ENCODE measurements around the gene TRAPPC3.

- TF ChIP-seq CTCF (tag by site-specific recombination; IDR thresholded peaks at IDR 0.05) (no peak), ZNF274 (IDR thresholded peaks at IDR 0.05; ENCODE audit: low read length) (no peak), ZNF274 (tag by site-specific recombination; IDR thresholded peaks at IDR 0.05; ENCODE audit: borderline replicate concordance) (no peak), ZNF791 (tag by site-specific recombination; IDR thresholded peaks at IDR 0.05) (no peak), ZNF174 (tag by site-specific recombination; IDR thresholded peaks at IDR 0.05) (no peak), ZNF140 (tag by site-specific recombination; IDR thresholded peaks at IDR 0.05) (no peak), ZNF138 (tag by site-specific recombination; IDR thresholded peaks at IDR 0.05; ENCODE audit: borderline replicate concordance) (no peak)
Observed at GRCh38 chr1:36165145-36165544, 15.9 kb upstream of the TRAPPC3 start.
